ENCODE results near the gene EP300. TPM values are rescaled to one million over a fixed set of nuclear protein-coding genes. Genes with fewer than 3 reads are reported as not detected.
"Not testable (repeated sequence)": the region's sequence is repeated elsewhere in the genome, so short reads cannot be mapped to it uniquely, and the experiment has no call there.

EP300 gene
- polyA plus RNA-seq, 1 experiment = 19.6 TPM

DNA sequence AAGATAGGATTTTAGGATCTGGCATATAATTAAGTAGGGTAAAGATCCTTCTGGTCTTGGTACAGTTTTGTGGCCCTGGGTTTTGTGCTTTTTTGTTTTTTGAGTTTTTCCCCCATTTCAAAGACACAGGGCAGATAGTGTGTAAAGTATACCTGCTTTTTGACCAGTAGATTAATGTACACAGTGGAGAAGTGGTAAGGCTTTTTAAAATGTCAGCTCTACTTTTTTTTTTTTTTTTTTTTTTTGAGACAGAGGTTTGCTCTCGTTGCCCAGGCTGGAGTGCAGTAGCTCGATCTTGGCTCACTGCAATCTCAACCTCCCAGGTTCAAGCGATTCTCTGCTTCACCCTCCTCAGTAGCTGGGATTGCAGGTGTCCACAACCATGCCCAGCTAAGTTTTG, 4.0 kb downstream of the EP300 start:
- Histone ChIP-seq H3K27ac (ENCODE audit: low read depth, low read length) (no peak overlapping the region), H3K4me3 (ENCODE audit: low read depth, low read length) (0 out of 2 replicates have a peak overlapping the region, but pooled peaks have one; percentile 11), H3K27me3 (ENCODE audit: control insufficient read depth, insufficient read depth, low read length) (no peaks in the 10 kb centered on the region), H3K9me3 (ENCODE audit: control insufficient read depth, insufficient read depth, low read length) (no peaks in the 10 kb centered on the region; the same call in 1 of the 2 replicates)
- no peak for DNase-seq (ENCODE audit: low read depth, low spot score)
- POLR2A ChIA-PET = interaction anchor here (0.6 to 1.2 kb wide), 3 partner anchors 33 to 74 kb away, joined by 3 to 5 read pairs (median 3); no protein-coding TSS in a partner anchor
- TF ChIP-seq, protein P1, sequence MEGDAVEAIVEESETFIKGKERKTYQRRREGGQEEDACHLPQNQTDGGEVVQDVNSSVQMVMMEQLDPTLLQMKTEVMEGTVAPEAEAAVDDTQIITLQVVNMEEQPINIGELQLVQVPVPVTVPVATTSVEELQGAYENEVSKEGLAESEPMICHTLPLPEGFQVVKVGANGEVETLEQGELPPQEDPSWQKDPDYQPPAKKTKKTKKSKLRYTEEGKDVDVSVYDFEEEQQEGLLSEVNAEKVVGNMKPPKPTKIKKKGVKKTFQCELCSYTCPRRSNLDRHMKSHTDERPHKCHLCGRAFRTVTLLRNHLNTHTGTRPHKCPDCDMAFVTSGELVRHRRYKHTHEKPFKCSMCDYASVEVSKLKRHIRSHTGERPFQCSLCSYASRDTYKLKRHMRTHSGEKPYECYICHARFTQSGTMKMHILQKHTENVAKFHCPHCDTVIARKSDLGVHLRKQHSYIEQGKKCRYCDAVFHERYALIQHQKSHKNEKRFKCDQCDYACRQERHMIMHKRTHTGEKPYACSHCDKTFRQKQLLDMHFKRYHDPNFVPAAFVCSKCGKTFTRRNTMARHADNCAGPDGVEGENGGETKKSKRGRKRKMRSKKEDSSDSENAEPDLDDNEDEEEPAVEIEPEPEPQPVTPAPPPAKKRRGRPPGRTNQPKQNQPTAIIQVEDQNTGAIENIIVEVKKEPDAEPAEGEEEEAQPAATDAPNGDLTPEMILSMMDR (IDR thresholded peaks at IDR 0.05; ENCODE audit: low read depth, low read length) = no peak
- CTCF ChIA-PET = interaction anchor here (2.4 kb wide), 1 partner anchor 174 kb away, joined by 9 read pairs; no protein-coding TSS in a partner anchor

GRCh38 chr22:41096841-41097240, 4.4 kb downstream of the EP300 start:
- no peaks in the 10 kb centered on the region for H3K27me3 ChIP-seq (ENCODE audit: control insufficient read depth, insufficient read depth, low read length)
- CTCF ChIA-PET = interaction anchor here (2.4 kb wide), 1 partner anchor 174 kb away, joined by 9 read pairs; no protein-coding TSS in a partner anchor
- H3K27ac ChIP-seq (ENCODE audit: low read depth, low read length) = no peak overlapping the region
- TF ChIP-seq, protein P1 (IDR thresholded peaks at IDR 0.05; ENCODE audit: low read depth, low read length) = no peak
- no peak for DNase-seq (ENCODE audit: low read depth, low spot score)
- no peaks in the 10 kb centered on the region; the same call in 1 of the 2 replicates for H3K9me3 ChIP-seq (ENCODE audit: control insufficient read depth, insufficient read depth, low read length)
- POLR2A ChIA-PET = interaction anchor here (0.8 to 1.2 kb wide), 2 partner anchors 44 to 75 kb away, joined by 3 read pairs; no protein-coding TSS in a partner anchor
- H3K4me3 ChIP-seq (ENCODE audit: low read depth, low read length) = no peak overlapping the region

- TF ChIP-seq, protein P1 (IDR thresholded peaks at IDR 0.05; ENCODE audit: low read depth, low read length) = no peak
- DNase-seq (ENCODE audit: low read depth, low spot score) = no peak
- ChIA-PET CTCF (no interaction called here), POLR2A (no interaction called here)
- H3K4me3 ChIP-seq (ENCODE audit: low read depth, low read length) = no peak overlapping the region
- no peaks in the 10 kb centered on the region for H3K27me3 ChIP-seq (ENCODE audit: control insufficient read depth, insufficient read depth, low read length)
- no peak overlapping the region for H3K27ac ChIP-seq (ENCODE audit: low read depth, low read length)
- H3K9me3 ChIP-seq (ENCODE audit: control insufficient read depth, insufficient read depth, low read length) = no peaks in the 10 kb centered on the region
These were observed 6.6 kb downstream of the EP300 start for GRCh38 chr22:41099036-41099435.

- POLR2A ChIA-PET = no interaction called here
- H3K9me3 ChIP-seq (ENCODE audit: control insufficient read depth, insufficient read depth, low read length) = no peaks in the 10 kb centered on the region
- CTCF ChIA-PET = interaction anchor here (1.4 kb wide), 1 partner anchor 183 kb away, joined by 5 read pairs; no protein-coding TSS in a partner anchor
- H3K27me3 ChIP-seq (ENCODE audit: control insufficient read depth, insufficient read depth, low read length) = no peaks in the 10 kb centered on the region
- no peak overlapping the region for H3K4me3 ChIP-seq (ENCODE audit: low read depth, low read length)
- no peak for DNase-seq (ENCODE audit: low read depth, low spot score)
- TF ChIP-seq, protein P1 (IDR thresholded peaks at IDR 0.05; ENCODE audit: low read depth, low read length) = no peak
- H3K27ac ChIP-seq (ENCODE audit: low read depth, low read length) = no peak overlapping the region
These were observed 14.0 kb downstream of the EP300 start for GRCh38 chr22:41106122-41106968.

DNA sequence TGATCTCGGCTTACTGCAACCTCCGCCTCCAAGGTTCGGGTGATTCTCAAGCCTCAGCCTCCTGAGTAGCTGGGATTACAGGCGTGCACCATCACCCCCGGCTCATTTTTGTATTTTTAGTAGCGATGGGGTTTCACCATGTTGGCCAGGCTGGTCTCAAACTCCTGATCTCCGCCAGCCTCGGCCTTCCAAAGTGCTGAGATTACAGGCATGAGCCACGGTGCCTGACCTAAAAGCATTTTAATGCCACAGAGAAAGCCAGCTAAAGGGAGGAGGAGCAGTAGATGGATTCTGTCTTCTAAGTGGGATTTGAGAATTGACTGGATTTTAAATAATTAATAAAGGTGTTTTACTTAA, 14.6 kb downstream of the EP300 start:
- CTCF ChIA-PET = interaction anchor here (1.4 kb wide), 1 partner anchor 184 kb away, joined by 5 read pairs; no protein-coding TSS in a partner anchor
- H3K27me3 ChIP-seq (ENCODE audit: control insufficient read depth, insufficient read depth, low read length); POLR2A ChIA-PET; H3K27ac ChIP-seq (ENCODE audit: low read depth, low read length); H3K9me3 ChIP-seq (ENCODE audit: control insufficient read depth, insufficient read depth, low read length); DNase-seq (ENCODE audit: low read depth, low spot score); H3K4me3 ChIP-seq (ENCODE audit: low read depth, low read length): not testable (repeated sequence)

Data from AG04450 (cell line).